HG03521 (cell line): ENCODE results near the gene MDK.

ENCODE experiments used
- ATAC-seq: cut with Tn5 transposase; IDR thresholded peaks from one replicate; pipeline ENCODE4 v1.9.1; 2021; ENCODE audit warnings: mild to moderate bottlenecking, moderate library complexity; ENCODE audit not compliant: unreplicated experiment

Gene MDK

GRCh38 chr11:46393231-46393616 is 11.8 kb downstream of the MDK start:
- no peak for ATAC-seq

- no peak for ATAC-seq
Measured at GRCh38 chr11:46393759-46394158, 12.3 kb downstream of the MDK start.

- ATAC-seq = no peak
Measured at GRCh38 chr11:46397526-46397925, 16.1 kb downstream of the MDK start.

GRCh38 chr11:46402957-46403902 is 21.8 kb downstream of the MDK start:
- ATAC-seq = no peak

GRCh38 chr11:46404476-46405017 is 23.1 kb downstream of the MDK start:
- no peak for ATAC-seq

GRCh38 chr11:46407635-46408034 is 26.2 kb downstream of the MDK start:
- no peak for ATAC-seq

- no peak for ATAC-seq
Measured at GRCh38 chr11:46408407-46408986, 27.0 kb downstream of the MDK start.

- ATAC-seq = no peak
Measured at GRCh38 chr11:46410021-46410420, 28.6 kb downstream of the MDK start.

GRCh38 chr11:46413760-46414465 is 32.4 kb downstream of the MDK start:
- no peak for ATAC-seq

- no peak for ATAC-seq
Measured at GRCh38 chr11:46414466-46414796, 33.0 kb downstream of the MDK start.

- no peak for ATAC-seq
Measured at GRCh38 chr11:46414879-46415278, 33.4 kb downstream of the MDK start.

- ATAC-seq = no peak
Measured at GRCh38 chr11:46417711-46418110, 36.2 kb downstream of the MDK start.

GRCh38 chr11:46418751-46419150 is 37.3 kb downstream of the MDK start:
- no peak for ATAC-seq

GRCh38 chr11:46420513-46420912 is 39.0 kb downstream of the MDK start:
- ATAC-seq = no peak

GRCh38 chr11:46421257-46421880 is 39.9 kb downstream of the MDK start:
- no peak for ATAC-seq

GRCh38 chr11:46422588-46422987 is 41.1 kb downstream of the MDK start:
- ATAC-seq = no peak

GRCh38 chr11:46426233-46426991 is 44.9 kb downstream of the MDK start:
- no peak for ATAC-seq

- no peak for ATAC-seq
Measured at GRCh38 chr11:46427364-46427763, 45.9 kb downstream of the MDK start.

GRCh38 chr11:46429717-46430116 is 48.2 kb downstream of the MDK start:
- no peak for ATAC-seq

GRCh38 chr11:46431211-46431610 is 49.7 kb downstream of the MDK start:
- ATAC-seq = no peak
